H1 (cell line): ENCODE results near the gene FBXO11. TPM values are rescaled to one million over a fixed set of nuclear protein-coding genes. Genes with fewer than 3 reads are reported as not detected.

Experiments used
- BACH1 ChIP-seq: IDR thresholded peaks from 2 replicates; pipeline ENCODE4 v1.6.1; 2012; ENCODE audit warnings: low read length, improper control_type of control experiment
- CBX5 ChIP-seq: fragments of 300-800, 300-1000 bp; sonication (generic); IDR thresholded peaks from 2 replicates; pipeline ENCODE4 v1.7.1; 2016; ENCODE audit warnings: antibody characterized with exemption, low read length, low read depth
- EZH2 ChIP-seq: fragments of 200-600 bp; sonication (generic); IDR thresholded peaks from 2 replicates; pipeline ENCODE4 v1.7.1; 2012; ENCODE audit warnings: low read depth, mild to moderate bottlenecking, moderate library complexity, low read length, inconsistent platforms; ENCODE audit not compliant: severe bottlenecking
- JUND ChIP-seq: IDR thresholded peaks from 2 replicates; pipeline ENCODE4 v1.6.1; 2011; ENCODE audit warnings: mild to moderate bottlenecking, improper control_type of control experiment, low read length
- TEAD4 ChIP-seq: IDR thresholded peaks from 2 replicates; pipeline ENCODE4 v1.6.1; 2012; ENCODE audit warnings: low read depth, low read length, inconsistent platforms, mixed read lengths
- polyA plus RNA-seq, 7 experiments: library from polyadenylated mRNA; depleted of rRNA in 3 of 7; stranded (reverse) in 5 of 7; unstranded in 2 of 7; fragments of >200 nt in 5 of 7; fragments of 200-250 nt in 2 of 7; gene quantifications; 1 replicate in 5 of 7; 2 replicates in 1 of 7; 4 replicates in 1 of 7; pipeline versions ENCODE4 v1.2.1 to v1.2.3, GENCODE V29; 2011 to 2013; ENCODE audit warnings: missing spikeins in 2 of 7, mixed read lengths in 2 of 7
- total RNA-seq: library from RNA; stranded (reverse); fragmentation: NEBNext Ultra II Directional; extraction: Animal tissue kit (Norgen Biotek cat#: 25700); gene quantifications from 2 replicates; pipeline ENCODE4 v1.2.1, GENCODE V29; 2021

The FBXO11 gene
- total and polyA plus RNA-seq, 2 of the 8 experiments (the other 6 are each of a cell fraction or from before 2014, with no cell fraction given), result 21.7 to 57.3 TPM

DNA sequence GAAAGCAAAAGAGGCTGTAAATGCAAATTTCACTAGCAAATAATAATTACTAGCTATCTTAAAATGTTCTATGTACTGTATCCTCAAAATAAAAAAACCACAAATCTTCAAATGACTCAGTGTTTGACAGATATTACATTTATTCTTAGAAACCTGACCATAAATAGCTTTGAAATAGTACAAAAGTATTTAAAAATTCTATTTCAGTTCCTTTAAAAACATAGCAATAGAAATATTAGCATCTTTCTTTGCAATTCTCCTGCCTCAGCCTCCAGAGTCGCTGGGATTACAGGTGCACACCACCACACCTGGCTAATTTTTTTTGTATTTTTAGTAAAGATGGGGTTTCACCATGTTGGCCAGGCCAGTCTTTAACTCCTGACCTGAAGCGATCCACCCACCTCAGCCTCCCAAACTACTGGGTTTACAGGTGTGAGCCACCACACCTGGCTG is 72.8 kb downstream of the FBXO11 start (continued):
- TF ChIP-seq EZH2 (no peak), JUND (no peak), TEAD4 (no peak), BACH1 (no peak), CBX5 (no peak)
